ENCODE data around the gene TRAPPC10. TPM values are rescaled to one million over a fixed set of nuclear protein-coding genes. Genes with fewer than 3 reads are reported as not detected.

The TRAPPC10 gene
- total and polyA plus RNA-seq, 9 of the 15 experiments (the other 6 are each of a cell fraction or from before 2014, with no cell fraction given): 1.1 to 33.8 (median 24.3) TPM

DNA sequence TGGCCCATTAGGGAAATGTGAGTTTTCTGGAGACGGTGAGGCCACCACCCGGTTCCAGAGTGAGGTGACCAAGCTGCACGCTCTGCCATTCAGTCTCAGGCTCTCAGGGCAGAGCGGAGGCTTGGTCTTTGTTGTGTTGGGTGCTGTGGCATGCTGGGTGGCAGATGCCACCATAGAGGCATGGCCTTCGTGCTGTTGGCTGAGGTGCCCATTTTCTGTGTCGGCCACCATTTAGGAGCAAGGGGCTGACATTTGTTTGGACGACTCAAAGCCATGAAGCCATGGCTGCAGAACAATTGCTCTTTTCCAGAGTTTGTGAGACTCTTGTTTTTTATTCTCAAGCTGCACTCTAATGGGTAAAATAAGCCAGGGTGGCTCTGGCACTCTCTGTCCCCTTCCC is 58.3 kb downstream of the TRAPPC10 start (continued):
- TF ChIP-seq, protein P1, sequence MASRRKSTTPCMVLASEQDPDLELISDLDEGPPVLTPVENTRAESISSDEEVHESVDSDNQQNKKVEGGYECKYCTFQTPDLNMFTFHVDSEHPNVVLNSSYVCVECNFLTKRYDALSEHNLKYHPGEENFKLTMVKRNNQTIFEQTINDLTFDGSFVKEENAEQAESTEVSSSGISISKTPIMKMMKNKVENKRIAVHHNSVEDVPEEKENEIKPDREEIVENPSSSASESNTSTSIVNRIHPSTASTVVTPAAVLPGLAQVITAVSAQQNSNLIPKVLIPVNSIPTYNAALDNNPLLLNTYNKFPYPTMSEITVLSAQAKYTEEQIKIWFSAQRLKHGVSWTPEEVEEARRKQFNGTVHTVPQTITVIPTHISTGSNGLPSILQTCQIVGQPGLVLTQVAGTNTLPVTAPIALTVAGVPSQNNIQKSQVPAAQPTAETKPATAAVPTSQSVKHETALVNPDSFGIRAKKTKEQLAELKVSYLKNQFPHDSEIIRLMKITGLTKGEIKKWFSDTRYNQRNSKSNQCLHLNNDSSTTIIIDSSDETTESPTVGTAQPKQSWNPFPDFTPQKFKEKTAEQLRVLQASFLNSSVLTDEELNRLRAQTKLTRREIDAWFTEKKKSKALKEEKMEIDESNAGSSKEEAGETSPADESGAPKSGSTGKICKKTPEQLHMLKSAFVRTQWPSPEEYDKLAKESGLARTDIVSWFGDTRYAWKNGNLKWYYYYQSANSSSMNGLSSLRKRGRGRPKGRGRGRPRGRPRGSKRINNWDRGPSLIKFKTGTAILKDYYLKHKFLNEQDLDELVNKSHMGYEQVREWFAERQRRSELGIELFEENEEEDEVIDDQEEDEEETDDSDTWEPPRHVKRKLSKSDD (conservative IDR thresholded peaks at IDR 0.05; ENCODE audit: low read length): no peak
- TF ChIP-seq, protein P2, sequence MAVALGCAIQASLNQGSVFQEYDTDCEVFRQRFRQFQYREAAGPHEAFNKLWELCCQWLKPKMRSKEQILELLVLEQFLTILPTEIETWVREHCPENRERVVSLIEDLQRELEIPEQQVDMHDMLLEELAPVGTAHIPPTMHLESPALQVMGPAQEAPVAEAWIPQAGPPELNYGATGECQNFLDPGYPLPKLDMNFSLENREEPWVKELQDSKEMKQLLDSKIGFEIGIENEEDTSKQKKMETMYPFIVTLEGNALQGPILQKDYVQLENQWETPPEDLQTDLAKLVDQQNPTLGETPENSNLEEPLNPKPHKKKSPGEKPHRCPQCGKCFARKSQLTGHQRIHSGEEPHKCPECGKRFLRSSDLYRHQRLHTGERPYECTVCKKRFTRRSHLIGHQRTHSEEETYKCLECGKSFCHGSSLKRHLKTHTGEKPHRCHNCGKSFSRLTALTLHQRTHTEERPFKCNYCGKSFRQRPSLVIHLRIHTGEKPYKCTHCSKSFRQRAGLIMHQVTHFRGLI (CRISPR knock-in tag; IDR thresholded peaks at IDR 0.05): no peak
- TF ChIP-seq, protein P3, sequence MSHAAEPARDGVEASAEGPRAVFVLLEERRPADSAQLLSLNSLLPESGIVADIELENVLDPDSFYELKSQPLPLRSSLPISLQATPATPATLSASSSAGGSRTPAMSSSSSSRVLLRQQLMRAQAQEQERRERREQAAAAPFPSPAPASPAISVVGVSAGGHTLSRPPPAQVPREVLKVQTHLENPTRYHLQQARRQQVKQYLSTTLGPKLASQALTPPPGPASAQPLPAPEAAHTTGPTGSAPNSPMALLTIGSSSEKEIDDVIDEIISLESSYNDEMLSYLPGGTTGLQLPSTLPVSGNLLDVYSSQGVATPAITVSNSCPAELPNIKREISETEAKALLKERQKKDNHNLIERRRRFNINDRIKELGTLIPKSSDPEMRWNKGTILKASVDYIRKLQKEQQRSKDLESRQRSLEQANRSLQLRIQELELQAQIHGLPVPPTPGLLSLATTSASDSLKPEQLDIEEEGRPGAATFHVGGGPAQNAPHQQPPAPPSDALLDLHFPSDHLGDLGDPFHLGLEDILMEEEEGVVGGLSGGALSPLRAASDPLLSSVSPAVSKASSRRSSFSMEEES (CRISPR knock-in tag; IDR thresholded peaks at IDR 0.05): no peak
- no peak for TF ChIP-seq KLF13 (tag; IDR thresholded peaks at IDR 0.05; ENCODE audit: borderline replicate concordance, low read depth)
- no peak for TF ChIP-seq BMI1 (IDR thresholded peaks at IDR 0.05; ENCODE audit: low read length)
- no peak for TF ChIP-seq GABPA (tag; conservative IDR thresholded peaks at IDR 0.05; ENCODE audit: low read depth)
- no peak for TF ChIP-seq NFE2L1 (tag; IDR thresholded peaks at IDR 0.05; ENCODE audit: borderline replicate concordance, low read depth)

Data from K562 (cell line).